Skeletal muscle cell (primary cell): ENCODE data around the gene NDUFS2.

Source experiments
- DNase-seq: peaks from one replicate; pipeline ENCODE4 v3.0.0-alpha.2; 2010; ENCODE audit warnings: low read depth
- H3K4me3 ChIP-seq: 2 replicates; pipeline ENCODE4 v1.5.1; 2011; ENCODE audit warnings: low read depth, mild to moderate bottlenecking, control low read depth, low read length, moderate library complexity

NDUFS2 gene

GRCh38 chr1:161192476-161193465 lies 9.4 kb upstream of the NDUFS2 start:
- no peak for DNase-seq
- H3K4me3 ChIP-seq, result no peak overlapping the region

- H3K4me3 ChIP-seq, result no peak overlapping the region
- DNase-seq, result no peak
Observed at GRCh38 chr1:161193561-161194235, 8.5 kb upstream of the NDUFS2 start.

- DNase-seq, result no peak
- no peak overlapping the region for H3K4me3 ChIP-seq
Observed at GRCh38 chr1:161195171-161195570, 7.0 kb upstream of the NDUFS2 start.

GRCh38 chr1:161196111-161196510 lies 6.1 kb upstream of the NDUFS2 start:
- DNase-seq, result no peak
- no peak overlapping the region for H3K4me3 ChIP-seq

GRCh38 chr1:161196521-161197451 lies 5.4 kb upstream of the NDUFS2 start:
- peak; percentile 65 for DNase-seq
- peak overlapping the region; percentile 47 for H3K4me3 ChIP-seq

GRCh38 chr1:161197560-161198193 lies 4.5 kb upstream of the NDUFS2 start:
- H3K4me3 ChIP-seq, result peak overlapping the region; percentile 47
- DNase-seq, result no peak

GRCh38 chr1:161198194-161198896 lies 3.8 kb upstream of the NDUFS2 start:
- no peak for DNase-seq
- H3K4me3 ChIP-seq, result peak overlapping the region; percentile 47

- peak within 1 kb of the TSS; percentile 47 for H3K4me3 ChIP-seq
- peak; percentile 68 for DNase-seq
Observed at GRCh38 chr1:161198897-161199431, 3.2 kb upstream of the NDUFS2 start, which contains the start of gene ADAMTS4. Gene ADAMTS4, minus strand, starts transcription at chr1:161199054. Its CDS starts 427 bp downstream, at chr1:161198627.

- DNase-seq, result no peak
Observed at GRCh38 chr1:161199506-161200139, 2.5 kb upstream of the NDUFS2 start.

GRCh38 chr1:161200421-161200991 lies 1.7 kb upstream of the NDUFS2 start:
- no peak for DNase-seq
- H3K4me3 ChIP-seq, result no peak overlapping the region

More at GRCh38 chr1:161199506-161200139, 2.5 kb upstream of the NDUFS2 start:
- no peak overlapping the region for H3K4me3 ChIP-seq

- DNase-seq, result peak; percentile 74
- H3K4me3 ChIP-seq, result peak overlapping the region; percentile 83
Observed at GRCh38 chr1:161200992-161201835, 953 bp upstream of the NDUFS2 start.

- H3K4me3 ChIP-seq, result no peak overlapping the region
Observed at GRCh38 chr1:161206411-161207140, 4.4 kb downstream of the NDUFS2 start.

GRCh38 chr1:161207173-161207572 lies 5.0 kb downstream of the NDUFS2 start:
- DNase-seq, result peak; percentile 81
- no peak overlapping the region for H3K4me3 ChIP-seq

More at GRCh38 chr1:161206411-161207140, 4.4 kb downstream of the NDUFS2 start:
- no peak for DNase-seq

- H3K4me3 ChIP-seq, result no peak overlapping the region
- no peak for DNase-seq
Observed at GRCh38 chr1:161209790-161210409, 7.7 kb downstream of the NDUFS2 start.

- no peak overlapping the region for H3K4me3 ChIP-seq
Observed at GRCh38 chr1:161214369-161214768, 12.2 kb downstream of the NDUFS2 start.

More at GRCh38 chr1:161214369-161214768, 12.2 kb downstream of the NDUFS2 start:
- DNase-seq, result no peak
